Measurements from ENCODE around the gene RUFY2.

GRCh38 chr10:68385740-68386139, 21.3 kb downstream of the RUFY2 start:
- TF ChIP-seq SIN3A (IDR thresholded peaks at IDR 0.05; ENCODE audit: borderline replicate concordance, insufficient read depth, low read length) (no peak), REST (IDR thresholded peaks at IDR 0.05; ENCODE audit: insufficient read depth in 1 of 2, low read depth in 2 of 2, low read length in 2 of 2) (no peak)
